ENCODE measurements around the gene SUV39H1.
A peak's percentile ranks its signal among the peaks of the same experiment; 100 is the strongest.

The SUV39H1 gene

GRCh38 chrX:48715072-48715471 is 18.5 kb downstream of the SUV39H1 start:
- DNase-seq: no peak

- no peak for DNase-seq
Measured at GRCh38 chrX:48715876-48716502, 19.5 kb downstream of the SUV39H1 start.

- no peak for DNase-seq
Measured at GRCh38 chrX:48719958-48720357, 23.4 kb downstream of the SUV39H1 start.

- DNase-seq: no peak
Measured at GRCh38 chrX:48720577-48721250, 24.2 kb downstream of the SUV39H1 start.

GRCh38 chrX:48721916-48722315 is 25.4 kb downstream of the SUV39H1 start:
- DNase-seq: no peak

GRCh38 chrX:48726596-48726995 is 30.1 kb downstream of the SUV39H1 start:
- no peak for DNase-seq

DNA sequence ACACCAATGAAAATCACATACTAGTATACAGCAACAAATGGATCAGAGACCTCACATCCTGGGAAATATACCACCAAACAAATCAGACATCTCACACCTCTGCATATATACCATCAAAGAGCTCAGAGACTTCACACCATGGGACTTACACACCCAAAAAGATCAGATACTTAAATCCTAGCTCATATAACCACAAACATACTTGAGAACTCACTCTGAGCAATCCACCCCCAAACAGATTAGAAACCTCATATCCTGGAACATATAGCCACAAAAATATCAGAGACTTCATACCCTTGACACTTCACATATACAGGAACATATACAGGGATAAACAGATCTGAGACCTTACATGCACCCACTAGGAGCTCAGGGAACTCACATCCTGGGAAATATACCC is 32.1 kb downstream of the SUV39H1 start:
- DNase-seq: no peak

GRCh38 chrX:48736303-48736702 is 39.8 kb downstream of the SUV39H1 start:
- DNase-seq: no peak

- no peak for DNase-seq
Measured at GRCh38 chrX:48736878-48737212, 40.3 kb downstream of the SUV39H1 start.

DNA sequence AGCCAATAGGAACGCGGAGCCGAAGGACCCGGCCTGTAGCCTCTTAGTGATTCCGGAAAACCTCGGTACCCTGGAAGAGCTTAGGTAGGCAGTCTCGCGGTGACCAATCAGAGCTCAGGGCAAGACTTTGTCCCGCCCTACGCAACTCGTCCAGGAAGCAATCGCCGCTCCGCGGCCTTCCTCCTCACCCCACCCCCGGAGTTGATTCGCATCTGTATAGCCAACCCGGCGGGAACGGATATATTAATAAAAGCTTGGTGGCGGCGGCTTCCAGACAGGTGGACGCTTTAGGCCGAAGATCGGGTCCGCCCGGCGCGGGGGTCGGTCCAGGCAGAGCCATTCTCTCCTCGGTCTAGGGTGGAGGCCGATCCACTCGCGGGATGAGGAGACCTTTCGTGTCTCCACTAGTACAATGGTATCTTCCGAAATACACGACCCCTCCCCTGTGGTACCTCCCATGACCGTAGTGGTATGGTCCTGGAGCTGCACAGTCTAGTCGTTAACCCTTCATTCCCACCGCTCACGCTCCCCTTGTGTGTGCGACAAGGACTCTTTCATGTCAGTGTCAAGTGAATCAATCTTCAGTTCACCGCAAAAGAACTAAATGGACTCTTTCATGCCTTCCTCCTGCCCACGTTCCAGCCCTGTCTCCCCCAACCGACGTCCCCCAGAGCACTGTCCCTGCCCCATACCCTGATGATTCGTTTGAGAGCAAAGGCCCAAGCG is 40.8 kb downstream of the SUV39H1 start:
- DNase-seq: peak; percentile 95 to 96

DNA sequence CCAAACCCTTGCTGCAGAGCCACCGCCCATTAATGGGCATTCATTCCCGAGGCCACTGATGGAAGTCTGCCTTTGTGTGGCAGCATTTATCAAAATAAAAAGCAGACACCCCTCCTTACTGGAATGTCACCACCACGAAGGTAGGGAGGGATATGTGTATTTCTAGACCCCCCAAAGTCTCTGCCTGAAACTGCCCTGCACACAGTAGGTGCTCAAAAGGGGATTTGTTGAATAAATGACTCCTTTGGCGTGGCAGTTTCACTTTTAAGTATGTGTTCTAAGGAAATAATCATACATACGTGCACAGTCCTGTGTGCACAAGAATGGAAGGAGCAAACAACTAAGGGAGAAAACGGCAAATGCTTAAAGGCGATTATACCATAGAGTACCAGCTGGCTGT is 41.4 kb downstream of the SUV39H1 start:
- DNase-seq: no peak

DNA sequence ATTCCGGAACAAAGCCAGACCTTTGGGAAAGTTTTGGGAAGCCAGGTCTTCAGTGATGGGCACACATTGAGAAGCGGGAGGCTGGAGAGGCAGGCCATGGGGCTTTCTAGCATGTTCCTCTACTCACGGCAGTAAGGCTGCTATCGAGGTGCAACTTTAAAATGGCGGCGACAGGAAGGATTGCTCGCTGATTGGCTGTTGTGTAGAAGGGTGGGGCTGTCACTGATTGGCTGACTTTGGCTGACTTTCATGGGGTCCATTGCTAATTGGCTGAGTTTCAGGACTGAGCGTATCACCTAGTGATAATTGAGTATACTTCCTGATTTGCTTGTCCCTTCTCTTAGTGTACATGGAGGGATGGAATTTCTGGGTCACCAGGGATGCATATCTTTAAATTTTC is 45.3 kb downstream of the SUV39H1 start:
- no peak for DNase-seq

- DNase-seq: no peak
Measured at GRCh38 chrX:48745222-48745621, 48.7 kb downstream of the SUV39H1 start.

DNA sequence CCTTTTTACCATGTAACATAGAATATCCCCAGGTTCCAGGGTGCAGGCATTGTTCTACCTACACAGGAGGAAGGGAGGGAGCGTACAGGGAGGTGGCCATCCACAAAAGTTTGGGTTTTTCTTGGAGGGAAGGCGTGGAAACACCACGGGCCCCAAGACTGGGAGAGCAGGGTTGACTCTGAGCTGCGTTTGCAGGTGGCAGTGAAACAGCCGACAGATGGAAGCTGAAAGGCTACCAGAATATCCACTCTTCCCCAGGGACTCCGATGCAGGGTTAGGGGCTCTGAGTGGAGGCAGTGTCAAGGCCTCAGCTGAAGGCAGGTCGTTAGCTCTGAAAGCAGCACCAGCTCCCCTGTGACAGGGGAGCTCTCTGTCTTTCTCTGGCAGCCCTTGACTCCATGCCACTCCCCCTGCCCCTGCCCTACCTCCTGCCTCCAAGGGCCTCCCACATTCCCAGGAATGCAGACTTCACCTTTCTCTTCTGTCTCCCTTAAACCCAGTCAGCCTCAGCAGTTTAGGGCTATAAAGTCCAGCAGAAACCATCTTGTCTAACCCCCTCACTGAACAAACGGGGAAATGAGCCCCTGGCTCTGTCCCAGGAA is 51.0 kb downstream of the SUV39H1 start:
- DNase-seq: no peak

DNA sequence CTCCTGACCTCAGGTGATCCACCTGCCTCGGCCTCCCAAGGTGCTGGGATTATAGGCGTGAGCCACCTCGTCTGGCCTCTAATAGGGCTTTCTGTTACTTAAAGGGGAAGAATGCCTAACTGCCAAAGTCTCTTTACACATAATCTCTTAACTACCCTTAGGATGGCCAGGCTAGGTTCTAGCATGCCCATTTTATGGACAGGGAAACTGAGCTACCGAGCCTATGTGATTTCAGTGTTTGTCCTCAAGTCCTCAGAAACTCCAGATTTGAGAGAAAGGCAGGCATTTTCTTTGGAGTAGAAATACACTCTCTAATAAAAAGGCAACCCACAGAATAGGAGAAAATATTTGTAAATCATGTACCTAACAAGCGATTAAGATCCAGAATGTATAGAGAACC is 52.6 kb downstream of the SUV39H1 start:
- no peak for DNase-seq

- no peak for DNase-seq
Measured at GRCh38 chrX:48751343-48751742, 54.8 kb downstream of the SUV39H1 start.

- peak; percentile 20 to 54 for DNase-seq
Measured at GRCh38 chrX:48752498-48752897, 56.0 kb downstream of the SUV39H1 start.

DNA sequence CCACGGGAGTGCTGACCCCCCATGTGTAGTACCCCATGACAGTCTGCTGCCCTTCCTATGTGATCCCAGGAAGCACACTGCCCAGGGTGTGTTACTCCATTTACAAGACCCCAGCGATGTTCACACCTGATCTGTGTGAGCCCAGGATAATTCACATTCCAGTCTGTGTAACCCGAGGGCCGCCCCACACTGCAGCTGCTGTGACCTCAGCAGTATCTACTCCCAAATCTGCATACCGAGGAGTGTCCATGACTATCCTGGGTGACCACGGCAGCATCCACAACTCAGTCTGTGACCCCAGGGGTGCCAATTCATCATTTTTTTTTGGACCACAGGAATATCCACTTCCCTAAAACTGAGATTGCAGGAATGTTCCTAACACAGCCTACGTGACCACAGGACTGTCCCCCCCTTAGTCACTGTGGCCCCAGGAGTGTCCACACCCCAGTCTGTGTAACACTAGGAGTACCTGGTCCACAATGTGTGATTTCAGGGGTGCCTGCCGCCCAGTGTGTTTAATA is 57.2 kb downstream of the SUV39H1 start:
- no peak for DNase-seq

DNA sequence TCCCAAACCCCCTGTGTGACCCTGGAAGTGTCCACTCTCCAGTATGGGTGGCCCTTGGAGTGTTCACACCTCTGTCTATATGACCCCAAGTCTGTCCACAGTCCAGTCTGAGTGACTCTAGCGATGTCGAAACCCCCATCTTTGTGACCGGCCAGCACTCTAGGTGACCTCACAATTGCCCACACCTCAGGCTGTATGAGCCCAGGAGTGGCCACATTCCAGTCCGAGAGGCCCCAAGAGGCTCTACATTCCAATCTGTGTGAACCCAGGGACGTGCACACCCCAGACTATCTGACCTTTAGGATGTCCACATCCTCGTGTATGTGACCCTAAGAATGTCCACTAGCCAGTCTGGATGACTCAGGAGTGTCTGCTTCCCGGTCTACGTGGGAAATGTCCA is 57.7 kb downstream of the SUV39H1 start:
- DNase-seq: no peak
